DND-41 (cell line): ENCODE measurements around the gene SERP2.

ENCODE experiments used
- CTCF ChIP-seq: IDR thresholded peaks from 2 replicates; pipeline ENCODE4 v1.5.1; 2012; ENCODE audit warnings: borderline replicate concordance, low read length, moderate library complexity, mild to moderate bottlenecking; ENCODE audit not compliant: poor library complexity, severe bottlenecking; ENCODE audit errors: extremely low read depth
- EZH2 ChIP-seq: IDR thresholded peaks from 3 replicates; pipeline ENCODE4 v1.6.1; 2012; ENCODE audit warnings: borderline replicate concordance, low read depth, mild to moderate bottlenecking, moderate library complexity, low read length, inconsistent platforms; ENCODE audit not compliant: severe bottlenecking

GRCh38 chr13:44394658-44395057 is 21.0 kb downstream of the SERP2 start:
- no peak for TF ChIP-seq CTCF
- TF ChIP-seq EZH2: no peak
